ENCODE measurements around the gene TMEM91. TPM values are rescaled to one million over a fixed set of nuclear protein-coding genes. Genes with fewer than 3 reads are reported as not detected.

Gene TMEM91
- total and polyA plus RNA-seq, 2 of the 4 experiments (the other 2 are of a cell fraction) = 1.4 to 4.8 TPM

GRCh38 chr19:41399091-41399490, 22.8 kb downstream of the TMEM91 start:
- no peak for ATAC-seq (ENCODE audit: low read depth)
- Histone ChIP-seq H2BK120ac (ENCODE audit: low read depth, low read length) (no peak overlapping the region), H3K27ac (ENCODE audit: insufficient read depth, low read length) (no peak overlapping the region), H3K9me1 (ENCODE audit: insufficient read depth, low read length) (peaks cover 12% of the 10 kb centered on the region; the same call in 1 of the 2 replicates), H4K5ac (ENCODE audit: low read depth, low read length) (no peak overlapping the region), H3K18ac (ENCODE audit: low read depth, low read length) (no peak overlapping the region), H3K9ac (ENCODE audit: low read depth, low read length) (no peak overlapping the region), H3K23ac (ENCODE audit: low read depth, low read length) (no peak overlapping the region), H2AK5ac (ENCODE audit: low read depth, low read length) (no peak overlapping the region), H2BK15ac (ENCODE audit: low read depth, low read length) (no peak overlapping the region), H3K27me3 (ENCODE audit: control insufficient read depth, insufficient read depth, low read length) (no peaks in the 10 kb centered on the region), H3K36me3 (ENCODE audit: control insufficient read depth, insufficient read depth, low read length) (0 out of 2 replicates have a peak, but pooled peaks cover 5% of the 10 kb centered on the region), H2BK5ac (ENCODE audit: low read depth, low read length, poor library complexity, severe bottlenecking) (no peak overlapping the region), H3K4me1 (ENCODE audit: control insufficient read depth, insufficient read depth, low read length) (peaks cover 4% of the 10 kb centered on the region; the same call in 1 of the 2 replicates), H4K20me1 (ENCODE audit: insufficient read depth, low read length) (no peaks in the 10 kb centered on the region), H2AFZ (replicated peaks; ENCODE audit: low read length, poor library complexity) (no peak overlapping the region), H2AK9ac (replicated peaks; ENCODE audit: low read depth, low read length, poor library complexity) (no peak overlapping the region), H3K14ac (replicated peaks; ENCODE audit: low read depth, low read length) (no peak overlapping the region), H3K4ac (ENCODE audit: low read depth, low read length) (no peak overlapping the region), H3K4me2 (ENCODE audit: low read depth, low read length) (no peak overlapping the region), H3K9me3 (ENCODE audit: control insufficient read depth, insufficient read depth, low read length) (no peaks in the 10 kb centered on the region), H3K79me1 (ENCODE audit: low read depth in 1 of 2, low read length in 2 of 2) (peaks cover 18 to 37% of the 10 kb centered on the region in 2 experiments), H3K4me3 (ENCODE audit: insufficient read depth, low read depth, low read length) (no peak overlapping the region), H2BK20ac (ENCODE audit: low read depth, low read length) (no peak overlapping the region), H3K56ac (ENCODE audit: extremely low read depth, insufficient read depth, low read length) (no peak overlapping the region), H4K8ac (ENCODE audit: low read depth in 2 of 2, low read length in 2 of 2) (no peak overlapping the region), H4K91ac (ENCODE audit: insufficient read depth, low read depth, low read length) (no peak overlapping the region)
- no CpG with 5 or more reads among the region's 3 CpGs for WGBS, 2 experiments (ENCODE audit: extremely low coverage in 2 of 2, insufficient read length in 1 of 2)
- BruUV-seq (replicated peaks) = no TSS peak
- TF ChIP-seq FOS (IDR thresholded peaks at IDR 0.05; ENCODE audit: low read depth, low read length) (no peak), POLR2A (IDR thresholded peaks at IDR 0.05; ENCODE audit: low read depth, low read length) (no peak), NFE2L2 (IDR thresholded peaks at IDR 0.05; ENCODE audit: low read depth, low read length) (no peak), CTCF (conservative IDR thresholded peaks at IDR 0.05; ENCODE audit: low read depth, low read length) (no peak), RCOR1 (IDR thresholded peaks at IDR 0.05; ENCODE audit: insufficient replicate concordance, low read length) (no peak), USF2 (IDR thresholded peaks at IDR 0.05; ENCODE audit: low read depth, low read length) (no peak), MAFK (IDR thresholded peaks at IDR 0.05; ENCODE audit: low read depth, low read length) (no peak), CEBPB (IDR thresholded peaks at IDR 0.05; ENCODE audit: low read depth, low read length) (no peak), SMC3 (IDR thresholded peaks at IDR 0.05; ENCODE audit: low read depth, low read length) (no peak), MAZ (IDR thresholded peaks at IDR 0.05; ENCODE audit: borderline replicate concordance, low read depth, low read length) (no peak), ELK1 (IDR thresholded peaks at IDR 0.05; ENCODE audit: borderline replicate concordance, low read depth, low read length) (no peak), BHLHE40 (IDR thresholded peaks at IDR 0.05; ENCODE audit: low read depth, low read length) (no peak), RAD21 (IDR thresholded peaks at IDR 0.05; ENCODE audit: low read length) (no peak), RFX5 (IDR thresholded peaks at IDR 0.05; ENCODE audit: low read depth, low read length) (no peak), MXI1 (IDR thresholded peaks at IDR 0.05; ENCODE audit: borderline replicate concordance, low read depth, low read length) (no peak), CHD1 (IDR thresholded peaks at IDR 0.05; ENCODE audit: low read depth, low read length) (no peak)
- no peak for DNase-seq
- ChIA-PET CTCF (no interaction called here), POLR2A (ENCODE audit: unreplicated experiment) (no interaction called here)
- in situ Hi-C loops (cut with MboI; ENCODE audit: low sequenced_read_pairs) = no loop called here
- intact Hi-C loops (cut with micrococcal nuclease) = loop anchor here (5.0 kb wide), 1 partner anchor 47 kb away; the partner anchor contains the start of gene TGFB1
- dilution Hi-C loops (cut with HindIII; ENCODE audit: low sequenced_read_pairs, unreplicated experiment) = no loop called here
